Sigmoid colon (tissue), 7 donors: ENCODE measurements around the gene MMP3. TPM values are rescaled to one million over a fixed set of nuclear protein-coding genes. Genes with fewer than 3 reads are reported as not detected.

ENCODE experiments used
- DNase-seq: peaks from one replicate; pipeline ENCODE4 v3.0.0-alpha.2; 2019
- H3K27ac ChIP-seq, 4 donors: fragments of 200-600 bp; sonication (generic); one replicate each; pipeline ENCODE4 v1.5.1; 2016 to 2019; ENCODE audit warnings: mild to moderate bottlenecking in 1 of 4
- H3K27me3 ChIP-seq, 3 donors: fragments of 200-600 bp; sonication (generic); one replicate each; pipeline ENCODE4 v1.5.1; 2019; ENCODE audit warnings: mild to moderate bottlenecking in 1 of 3
- H3K36me3 ChIP-seq, 4 donors: fragments of 200-600 bp; sonication (generic); one replicate each; pipeline ENCODE4 v1.5.1; 2016 to 2019
- H3K4me1 ChIP-seq, 4 donors: fragments of 200-600 bp; sonication (generic); one replicate each; pipeline ENCODE4 v1.5.1; 2017 to 2019
- H3K4me3 ChIP-seq, 4 donors: fragments of 200-600 bp; sonication (generic); one replicate each; pipeline ENCODE4 v1.5.1; 2017 to 2019; ENCODE audit warnings: mild to moderate bottlenecking in 2 of 4, moderate library complexity in 1 of 4
- H3K9me3 ChIP-seq, 4 donors: fragments of 200-600 bp in 3 of 4; sonication (generic) in 3 of 4; one replicate each; pipeline versions ENCODE4 v1.5.1 to v1.6.1; 2013 to 2019
- EP300 ChIP-seq, 4 donors: sonication (generic); formaldehyde crosslinking; IDR thresholded peaks; one replicate each; pipeline ENCODE4 v1.6.1; 2017; ENCODE audit warnings: antibody characterized with exemption in 4 of 4
- POLR2A ChIP-seq, 2 donors: fragments of 450-650 bp; IDR thresholded peaks; one replicate each; pipeline ENCODE4 v1.6.1; 2016; ENCODE audit warnings: antibody characterized with exemption in 2 of 2, mild to moderate bottlenecking in 2 of 2, moderate library complexity in 2 of 2
- POLR2AphosphoS5 ChIP-seq, 4 donors: sonication (generic); formaldehyde crosslinking; IDR thresholded peaks; one replicate each; pipeline ENCODE4 v1.6.1; 2017; ENCODE audit warnings: antibody characterized with exemption in 4 of 4
- WGBS, 2 donors: extraction: QIAGEN DNeasy Blood & Tissue Kit; methylation state at CpG; one replicate each; pipeline ENCODE4 v1.1.7; 2013; 5-methylcytosine and 5-hydroxymethylcytosine counted together
- intact Hi-C: fragments of 100-400 bp; cut with DNase I; formaldehyde crosslinking; loops from one replicate; pipeline ENCODE4 v1.15.1; 2023
- polyA plus RNA-seq, 3 donors: library from polyadenylated mRNA; stranded (reverse); fragments of 200-250 nt; gene quantifications; one replicate each; pipeline ENCODE4 v1.2.3, GENCODE V29; 2013
- total RNA-seq, 4 donors: library from RNA; depleted of rRNA; stranded (reverse); fragments of >200 nt; gene quantifications; one replicate each; pipeline ENCODE4 v1.1.0, GENCODE V29; 2016
- TF ChIP-seq, protein P1 (sequence below), 4 experiments: fragments of 450-650 bp in 3 of 4; fragments of 200-600 bp in 1 of 4; IDR thresholded peaks; one replicate each; pipeline ENCODE4 v1.5.1; 2016 to 2019; ENCODE audit warnings: antibody characterized with exemption in 4 of 4, mild to moderate bottlenecking in 3 of 4, moderate library complexity in 2 of 4
- donor health status: healthy with polysubstance abuse.
- donor health status: Bipolar disorder and iron deficiency.
- donor health status: healthy.

Gene MMP3
- total and polyA plus RNA-seq, 7 donors, result 0.36 to 28.5 (median 2.8) TPM; not detected in 2

DNA sequence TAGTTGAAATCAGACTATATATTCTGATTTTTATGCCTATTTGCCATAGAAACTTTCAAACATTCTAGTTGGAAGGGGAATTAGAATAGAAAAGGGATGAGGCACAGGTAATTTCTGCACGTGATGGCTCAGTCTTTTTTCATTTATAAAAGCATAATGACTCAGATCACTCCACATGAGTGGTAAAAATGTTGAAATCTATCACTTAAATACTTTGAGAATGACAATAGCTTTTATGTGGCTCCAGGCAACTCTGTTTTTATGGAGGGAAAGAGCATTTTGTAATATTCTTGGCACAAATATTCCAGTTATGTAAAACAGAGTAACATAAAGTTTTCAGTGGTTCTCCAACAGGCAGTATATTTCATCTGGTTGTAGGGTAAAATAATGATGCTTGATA, 5.9 kb upstream of the MMP3 start:
- no peaks in the 10 kb centered on the region for H3K27me3 ChIP-seq
- peaks cover 0 to 17% (median 7%) of the 10 kb centered on the region in 4 donors for H3K4me1 ChIP-seq
- no peak overlapping the region for H3K27ac ChIP-seq
- no peak for DNase-seq
- intact Hi-C loops, result no loop called here
- no peaks in the 10 kb centered on the region for H3K9me3 ChIP-seq
- no peak overlapping the region for H3K4me3 ChIP-seq
- WGBS, 2 donors, result 64 to 69% methylated on average over 1 of the region's 1 CpG
- H3K36me3 ChIP-seq, result no peaks in the 10 kb centered on the region
- TF ChIP-seq, protein P1, sequence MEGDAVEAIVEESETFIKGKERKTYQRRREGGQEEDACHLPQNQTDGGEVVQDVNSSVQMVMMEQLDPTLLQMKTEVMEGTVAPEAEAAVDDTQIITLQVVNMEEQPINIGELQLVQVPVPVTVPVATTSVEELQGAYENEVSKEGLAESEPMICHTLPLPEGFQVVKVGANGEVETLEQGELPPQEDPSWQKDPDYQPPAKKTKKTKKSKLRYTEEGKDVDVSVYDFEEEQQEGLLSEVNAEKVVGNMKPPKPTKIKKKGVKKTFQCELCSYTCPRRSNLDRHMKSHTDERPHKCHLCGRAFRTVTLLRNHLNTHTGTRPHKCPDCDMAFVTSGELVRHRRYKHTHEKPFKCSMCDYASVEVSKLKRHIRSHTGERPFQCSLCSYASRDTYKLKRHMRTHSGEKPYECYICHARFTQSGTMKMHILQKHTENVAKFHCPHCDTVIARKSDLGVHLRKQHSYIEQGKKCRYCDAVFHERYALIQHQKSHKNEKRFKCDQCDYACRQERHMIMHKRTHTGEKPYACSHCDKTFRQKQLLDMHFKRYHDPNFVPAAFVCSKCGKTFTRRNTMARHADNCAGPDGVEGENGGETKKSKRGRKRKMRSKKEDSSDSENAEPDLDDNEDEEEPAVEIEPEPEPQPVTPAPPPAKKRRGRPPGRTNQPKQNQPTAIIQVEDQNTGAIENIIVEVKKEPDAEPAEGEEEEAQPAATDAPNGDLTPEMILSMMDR (IDR thresholded peaks at IDR 0.05), result no peak
- TF ChIP-seq EP300 (IDR thresholded peaks at IDR 0.05) (no peak), POLR2AphosphoS5 (IDR thresholded peaks at IDR 0.05) (no peak), POLR2A (IDR thresholded peaks at IDR 0.05) (no peak)

DNA sequence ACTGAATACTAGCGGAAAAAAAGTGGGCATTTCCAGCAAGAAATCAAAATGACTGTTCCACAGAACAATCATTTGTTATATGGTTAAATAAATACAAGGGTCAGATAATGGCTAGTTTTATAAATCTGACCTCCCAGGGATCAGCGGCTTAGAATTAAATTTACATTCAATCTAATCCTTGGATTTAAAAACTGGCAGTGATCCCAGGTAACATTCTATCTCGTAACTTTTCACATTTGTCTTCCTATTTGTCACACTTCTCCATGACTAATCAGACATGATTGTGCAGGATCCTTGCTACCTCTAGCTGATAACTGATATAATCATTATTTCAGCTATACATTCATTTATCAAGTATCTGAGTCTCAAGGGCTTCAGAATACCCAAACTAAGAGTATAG, 2.9 kb upstream of the MMP3 start:
- intact Hi-C loops, result no loop called here
- H3K4me1 ChIP-seq, result peaks cover 0 to 17% (median 6%) of the 10 kb centered on the region in 4 donors
- no peaks in the 10 kb centered on the region for H3K36me3 ChIP-seq
- no peak for DNase-seq
- WGBS, 2 donors, result 64 to 69% methylated on average over 3 of the region's 3 CpGs
- H3K9me3 ChIP-seq, result no peaks in the 10 kb centered on the region
- no peak overlapping the region for H3K4me3 ChIP-seq
- TF ChIP-seq, protein P1 (IDR thresholded peaks at IDR 0.05), result no peak
- TF ChIP-seq POLR2AphosphoS5 (IDR thresholded peaks at IDR 0.05) (no peak), POLR2A (IDR thresholded peaks at IDR 0.05) (no peak), EP300 (IDR thresholded peaks at IDR 0.05) (no peak)
- H3K27ac ChIP-seq, result no peak overlapping the region
- H3K27me3 ChIP-seq, result no peaks in the 10 kb centered on the region

DNA sequence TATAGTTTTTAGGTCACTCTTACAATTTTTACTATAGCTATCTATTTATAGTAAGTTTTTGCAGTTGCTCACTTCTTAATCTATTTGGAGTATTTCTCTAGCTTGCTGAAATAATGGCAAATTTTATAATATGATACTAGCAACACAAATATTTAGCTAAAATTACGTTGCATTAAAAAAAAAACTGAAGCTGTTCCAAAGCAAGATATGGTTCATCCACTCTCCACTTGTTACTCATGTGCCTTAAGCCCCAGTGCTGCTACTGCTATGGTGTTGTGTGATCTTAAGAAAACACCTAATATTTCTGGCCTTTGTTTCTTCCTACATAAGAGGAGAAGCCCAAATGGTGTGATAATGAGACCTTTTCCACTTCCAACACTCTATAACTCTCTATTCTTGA, 479 bp downstream of the MMP3 start:
- Histone ChIP-seq H3K36me3 (no peaks in the 10 kb centered on the region), H3K27me3 (no peaks in the 10 kb centered on the region), H3K9me3 (no peaks in the 10 kb centered on the region), H3K4me3 (no peak overlapping the region), H3K4me1 (no peaks in the 10 kb centered on the region), H3K27ac (no peak overlapping the region)
- 52 to 67% methylated on average over 1 of the region's 1 CpG for WGBS, 2 donors
- TF ChIP-seq POLR2AphosphoS5 (IDR thresholded peaks at IDR 0.05) (no peak), POLR2A (IDR thresholded peaks at IDR 0.05) (no peak), EP300 (IDR thresholded peaks at IDR 0.05) (no peak)
- TF ChIP-seq, protein P1 (IDR thresholded peaks at IDR 0.05), result no peak
- DNase-seq, result no peak
- intact Hi-C loops, result no loop called here

DNA sequence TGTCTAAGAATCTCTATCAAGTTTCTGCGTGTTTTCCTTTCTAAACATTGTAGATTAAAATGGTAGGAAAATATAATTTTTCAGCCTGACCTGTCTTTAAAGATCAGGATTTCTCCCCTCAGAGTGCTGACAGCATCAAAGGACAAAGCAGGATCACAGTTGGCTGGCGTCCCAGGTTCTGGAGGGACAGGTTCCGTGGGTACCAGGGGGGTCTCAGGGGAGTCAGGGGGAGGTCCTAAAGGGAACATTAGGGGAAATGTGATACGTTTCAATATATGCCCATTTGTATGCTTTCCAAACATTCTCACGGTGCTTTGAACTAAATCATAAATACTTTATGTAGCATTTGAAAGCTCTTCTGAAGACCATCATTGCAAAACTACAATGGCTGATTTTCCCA, 3.4 kb downstream of the MMP3 start:
- H3K27ac ChIP-seq, result no peak overlapping the region
- peaks cover 0 to 18% (median 11%) of the 10 kb centered on the region in 4 donors for H3K4me1 ChIP-seq
- no peak overlapping the region for H3K4me3 ChIP-seq
- 75 to 80% methylated on average over 5 of the region's 5 CpGs for WGBS, 2 donors
- no peaks in the 10 kb centered on the region for H3K27me3 ChIP-seq
- TF ChIP-seq, protein P1 (IDR thresholded peaks at IDR 0.05), result no peak
- TF ChIP-seq POLR2A (IDR thresholded peaks at IDR 0.05), result no peak
- no peak for TF ChIP-seq POLR2AphosphoS5 (IDR thresholded peaks at IDR 0.05)
- no peak for TF ChIP-seq EP300 (IDR thresholded peaks at IDR 0.05)
- no peaks in the 10 kb centered on the region for H3K9me3 ChIP-seq
- no peak for DNase-seq
- no peaks in the 10 kb centered on the region for H3K36me3 ChIP-seq
- intact Hi-C loops, result no loop called here

DNA sequence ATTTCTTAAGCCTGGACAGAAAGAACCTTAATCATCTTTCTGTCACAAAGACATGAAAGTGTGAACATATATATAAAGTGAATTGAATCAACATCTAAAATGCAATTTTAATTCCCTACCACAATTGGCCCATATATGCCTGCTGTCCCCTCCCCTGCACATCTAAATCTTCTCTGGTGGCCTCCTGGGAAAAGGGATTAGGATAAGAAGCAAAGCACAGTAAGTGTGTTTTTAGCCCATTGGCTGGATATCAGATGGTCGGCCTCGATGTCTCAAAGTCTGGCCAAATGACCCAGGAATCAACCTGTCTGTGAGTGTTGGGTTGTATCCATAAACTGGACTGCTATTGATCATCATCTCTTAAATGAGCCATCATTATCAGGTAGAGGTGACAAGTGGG, 5.8 kb downstream of the MMP3 start:
- Histone ChIP-seq H3K4me3 (no peak overlapping the region), H3K4me1 (peaks cover 0 to 24% (median 12%) of the 10 kb centered on the region in 4 donors), H3K36me3 (no peaks in the 10 kb centered on the region), H3K9me3 (no peaks in the 10 kb centered on the region), H3K27me3 (no peaks in the 10 kb centered on the region), H3K27ac (no peak overlapping the region)
- WGBS, 2 donors, result 82 to 87% methylated on average over 2 of the region's 2 CpGs
- no peak for DNase-seq
- intact Hi-C loops, result no loop called here
- no peak for TF ChIP-seq POLR2A (IDR thresholded peaks at IDR 0.05)
- TF ChIP-seq POLR2AphosphoS5 (IDR thresholded peaks at IDR 0.05), result no peak
- no peak for TF ChIP-seq EP300 (IDR thresholded peaks at IDR 0.05)
- TF ChIP-seq, protein P1 (IDR thresholded peaks at IDR 0.05), result no peak
